Measurements from ENCODE around the gene CXCL12.

Gene CXCL12

DNA sequence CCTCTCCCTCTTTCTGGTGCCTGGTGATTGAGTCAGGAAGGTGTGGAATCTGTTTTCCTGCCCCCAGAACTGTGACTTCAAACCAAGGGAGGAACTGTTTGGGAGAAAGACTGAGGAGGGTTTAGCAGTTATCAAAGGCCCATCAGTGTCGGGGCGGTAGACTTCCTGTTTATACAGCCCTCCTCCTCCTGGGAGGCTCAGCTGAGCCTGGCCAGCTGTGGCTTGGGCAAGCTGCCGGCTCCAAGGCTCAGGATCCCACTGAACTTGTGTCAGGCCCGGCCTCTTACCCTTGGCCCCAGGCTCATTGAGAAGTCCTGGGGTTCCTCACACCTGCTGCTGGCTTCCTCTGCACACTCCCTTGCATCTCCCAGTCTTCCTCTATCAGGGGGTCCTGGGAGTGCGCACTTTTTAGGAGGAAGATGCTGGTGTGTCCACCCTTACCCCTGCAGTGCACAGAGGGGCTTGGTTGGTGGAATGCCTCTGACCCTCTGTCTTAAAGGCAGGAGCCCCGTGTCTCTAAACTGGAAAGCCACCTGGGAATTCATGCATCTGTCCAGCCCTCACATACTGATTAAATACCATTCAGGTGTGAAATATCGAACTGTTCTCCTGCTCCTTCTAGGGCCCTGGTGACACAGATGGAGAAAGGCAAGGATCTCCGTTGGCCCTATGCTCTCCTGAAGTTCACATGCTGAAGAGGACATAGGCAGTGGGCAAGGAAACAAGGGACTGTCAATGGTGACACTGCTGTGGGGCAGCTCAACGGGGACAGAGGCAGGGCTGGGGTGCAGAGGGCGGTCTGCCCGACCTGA, 32.4 kb downstream of the CXCL12 start:
- TF ChIP-seq CTCF (IDR thresholded peaks at IDR 0.05; ENCODE audit: insufficient read depth, low read depth, low read length, missing control alignments) = no peak
- no peak for DNase-seq (ENCODE audit: low read depth)
- no peak overlapping the region for H3K4me3 ChIP-seq (ENCODE audit: low read depth, low read length)

DNA sequence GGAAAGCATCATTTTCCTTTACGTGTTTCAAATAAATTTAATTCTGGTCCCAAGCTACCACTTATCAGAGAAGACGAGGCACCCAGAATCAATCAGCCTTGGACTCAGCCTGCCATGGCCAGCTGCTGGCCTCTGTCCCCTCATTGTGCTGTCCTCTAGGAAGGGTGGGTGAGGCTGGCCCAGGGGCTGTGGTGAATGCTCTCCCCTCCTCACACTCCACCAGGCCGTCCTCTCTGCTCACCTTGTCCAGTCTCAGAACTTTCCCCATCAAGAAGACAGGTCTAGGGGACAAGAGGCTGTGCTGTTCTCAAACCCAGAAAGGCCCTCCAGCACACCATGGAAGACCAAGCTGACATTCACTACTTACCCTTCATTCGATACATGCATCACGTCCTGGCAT, 36.4 kb downstream of the CXCL12 start:
- no peak overlapping the region for H3K4me3 ChIP-seq (ENCODE audit: low read depth, low read length)
- no peak for TF ChIP-seq CTCF (IDR thresholded peaks at IDR 0.05; ENCODE audit: insufficient read depth, low read depth, low read length, missing control alignments)
- DNase-seq (ENCODE audit: low read depth) = no peak

DNA sequence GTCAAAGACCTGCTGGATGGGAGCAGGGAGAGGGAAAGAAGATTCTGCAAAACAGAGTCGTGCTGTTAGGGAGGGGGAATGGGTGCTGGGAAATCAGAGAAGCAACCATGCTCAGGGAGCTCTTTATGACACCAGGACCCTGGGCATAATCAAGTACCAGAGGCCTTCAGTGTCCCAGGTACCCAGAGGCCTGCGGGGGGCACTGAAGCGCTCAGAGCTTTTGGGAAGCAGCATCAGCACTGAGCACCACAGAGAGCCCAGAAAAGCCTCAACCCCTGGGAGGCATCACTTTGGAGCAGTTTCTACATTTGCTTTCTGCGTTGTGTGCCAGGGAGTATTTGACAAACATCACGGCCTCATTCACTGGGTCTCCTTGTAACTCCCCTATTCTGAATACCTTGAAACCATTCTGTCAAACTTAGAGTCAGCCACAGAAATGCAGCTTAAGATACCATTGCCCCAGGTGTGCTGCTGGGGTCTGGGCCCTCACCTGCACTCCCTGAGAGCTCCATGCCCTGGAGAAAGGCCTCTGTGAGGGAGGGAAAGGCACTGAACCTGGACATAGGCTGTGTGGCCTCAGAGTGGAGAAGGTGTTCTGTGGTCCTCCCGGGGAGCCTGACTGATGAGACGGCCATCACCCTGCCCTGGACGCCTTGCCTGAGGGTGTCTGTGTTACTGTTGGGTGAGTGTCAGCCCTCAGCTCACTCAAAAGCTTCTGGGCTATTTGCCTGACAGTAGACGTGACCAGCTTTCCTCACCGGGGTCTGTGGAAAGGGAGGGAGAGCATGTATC, 37.1 kb downstream of the CXCL12 start:
- TF ChIP-seq CTCF (IDR thresholded peaks at IDR 0.05; ENCODE audit: insufficient read depth, low read depth, low read length, missing control alignments) = no peak
- H3K4me3 ChIP-seq (ENCODE audit: low read depth, low read length) = no peak overlapping the region
- DNase-seq (ENCODE audit: low read depth) = no peak

DNA sequence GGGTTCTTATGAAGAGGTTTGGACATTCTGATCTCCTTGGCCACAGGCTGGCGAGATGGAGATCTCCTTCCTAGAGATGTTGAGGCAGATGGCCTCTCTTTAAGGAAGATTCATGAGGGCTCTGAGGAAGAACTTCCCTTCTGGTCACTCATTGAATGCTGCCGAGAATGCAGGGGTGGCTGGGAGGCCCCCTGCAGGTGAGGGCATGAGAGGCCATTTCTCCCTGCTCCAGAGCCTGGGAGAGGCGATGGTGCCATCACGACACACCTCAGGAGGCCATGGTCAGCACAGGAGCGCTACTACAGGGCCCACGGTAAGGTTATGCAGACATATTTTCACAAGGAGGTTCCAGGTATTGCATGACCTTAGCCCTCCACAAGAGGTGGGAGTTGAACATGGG, 40.2 kb downstream of the CXCL12 start:
- no peak for TF ChIP-seq CTCF (IDR thresholded peaks at IDR 0.05; ENCODE audit: insufficient read depth, low read depth, low read length, missing control alignments)
- DNase-seq (ENCODE audit: low read depth) = no peak
- no peak overlapping the region for H3K4me3 ChIP-seq (ENCODE audit: low read depth, low read length)

DNA sequence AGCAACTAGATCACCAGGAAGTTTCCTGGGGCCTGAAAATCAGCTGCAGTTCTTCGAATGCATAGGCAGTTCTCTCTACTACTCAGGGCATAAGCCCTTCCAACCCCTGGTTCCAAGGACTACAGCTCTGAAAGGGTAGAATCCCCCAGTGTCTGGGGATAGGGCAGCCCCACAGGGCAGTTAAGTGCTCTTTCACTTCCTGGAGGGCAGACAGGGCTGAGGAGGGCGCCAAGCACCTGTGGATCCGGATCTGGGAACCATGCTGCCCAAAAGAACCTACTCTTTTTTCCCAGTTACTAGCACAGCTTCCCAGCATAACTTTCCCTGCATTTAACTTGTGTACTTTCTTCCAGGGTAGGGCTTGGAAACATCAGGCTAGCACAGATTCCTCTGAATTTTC, 41.1 kb downstream of the CXCL12 start:
- no peak for DNase-seq (ENCODE audit: low read depth)
- no peak overlapping the region for H3K4me3 ChIP-seq (ENCODE audit: low read depth, low read length)
- no peak for TF ChIP-seq CTCF (IDR thresholded peaks at IDR 0.05; ENCODE audit: insufficient read depth, low read depth, low read length, missing control alignments)

DNA sequence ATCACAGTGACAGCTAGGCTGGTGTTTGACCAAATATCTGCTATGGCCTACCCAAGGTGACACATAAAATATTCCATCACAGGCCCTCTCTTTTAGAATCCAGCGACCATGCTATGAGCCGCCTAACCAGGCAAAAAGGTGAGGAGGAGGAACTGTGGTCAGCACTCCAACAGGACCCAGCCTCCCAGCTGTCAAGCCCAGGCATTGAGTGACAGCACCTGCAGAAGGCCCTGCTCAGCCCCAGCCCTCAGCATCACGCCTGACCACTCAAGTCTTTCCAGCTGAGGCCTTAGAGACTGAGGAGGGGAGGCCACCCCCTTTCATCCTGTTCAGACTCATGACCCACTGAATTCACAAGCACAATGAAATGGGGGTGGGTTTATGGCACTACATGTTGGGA, 43.0 kb downstream of the CXCL12 start:
- H3K4me3 ChIP-seq (ENCODE audit: low read depth, low read length) = no peak overlapping the region
- DNase-seq (ENCODE audit: low read depth) = no peak
- no peak for TF ChIP-seq CTCF (IDR thresholded peaks at IDR 0.05; ENCODE audit: insufficient read depth, low read depth, low read length, missing control alignments)
